Measurements from ENCODE around the gene LAMA5.

Gene LAMA5

GRCh38 chr20:62305765-62306413 is 61.2 kb downstream of the LAMA5 start:
- H3K4me3 Mint-ChIP-seq, result peak overlapping the region; percentile 93
- peaks cover 27% of the 10 kb centered on the region for H3K36me3 Mint-ChIP-seq (ENCODE audit: low read depth)

GRCh38 chr20:62305149-62305764 is 61.9 kb downstream of the LAMA5 start:
- DNase-seq (no peak), ATAC-seq (no peak)
- H3K27me3 Mint-ChIP-seq, result no peaks in the 10 kb centered on the region
- no peaks in the 10 kb centered on the region for H3K9me3 Mint-ChIP-seq
- peaks cover 27% of the 10 kb centered on the region for H3K36me3 Mint-ChIP-seq (ENCODE audit: low read depth)
- peaks cover 21% of the 10 kb centered on the region for H3K4me1 Mint-ChIP-seq
- peak overlapping the region; percentile 81 for H3K27ac Mint-ChIP-seq
- H3K4me3 Mint-ChIP-seq, result peak overlapping the region; percentile 93

More at GRCh38 chr20:62305765-62306413, 61.2 kb downstream of the LAMA5 start:
- peak overlapping the region; percentile 81 for H3K27ac Mint-ChIP-seq
- H3K4me1 Mint-ChIP-seq, result peaks cover 21% of the 10 kb centered on the region
- no peak for DNase-seq
- no peaks in the 10 kb centered on the region for H3K9me3 Mint-ChIP-seq
- ATAC-seq, result no peak
- no peaks in the 10 kb centered on the region for H3K27me3 Mint-ChIP-seq

GRCh38 chr20:62304331-62305148 is 62.6 kb downstream of the LAMA5 start:
- Mint-ChIP-seq H3K36me3 (ENCODE audit: low read depth) (peaks cover 27% of the 10 kb centered on the region), H3K4me3 (peak overlapping the region; percentile 93), H3K4me1 (peaks cover 21% of the 10 kb centered on the region), H3K9me3 (no peaks in the 10 kb centered on the region), H3K27ac (peak overlapping the region; percentile 81), H3K27me3 (no peaks in the 10 kb centered on the region)
- ATAC-seq, result no peak
- DNase-seq, result no peak

GRCh38 chr20:62303340-62304226 is 63.5 kb downstream of the LAMA5 start:
- H3K9me3 Mint-ChIP-seq, result no peaks in the 10 kb centered on the region
- peak overlapping the region; percentile 81 for H3K27ac Mint-ChIP-seq
- peaks cover 27% of the 10 kb centered on the region for H3K36me3 Mint-ChIP-seq (ENCODE audit: low read depth)
- ATAC-seq (no peak), DNase-seq (peak; percentile 35)
- peaks cover 21% of the 10 kb centered on the region for H3K4me1 Mint-ChIP-seq
- no peaks in the 10 kb centered on the region for H3K27me3 Mint-ChIP-seq
- peak overlapping the region; percentile 93 for H3K4me3 Mint-ChIP-seq

- Mint-ChIP-seq H3K4me3 (peak overlapping the region; percentile 85), H3K9me3 (no peaks in the 10 kb centered on the region), H3K36me3 (ENCODE audit: low read depth) (peaks cover 26% of the 10 kb centered on the region), H3K4me1 (peaks cover 21% of the 10 kb centered on the region), H3K27ac (no peak overlapping the region), H3K27me3 (no peaks in the 10 kb centered on the region)
- ATAC-seq (no peak), DNase-seq (no peak)
Measured at GRCh38 chr20:62303062-62303339, 64.1 kb downstream of the LAMA5 start.

GRCh38 chr20:62302341-62303061 is 64.6 kb downstream of the LAMA5 start, which contains the start of gene ADRM1:
TSS of gene ADRM1 (plus strand) at chr20:62302997. CDS start at chr20:62303569, 572 bp downstream.
- Mint-ChIP-seq H3K4me3 (peak within 1 kb of the TSS; percentile 93), H3K27me3 (no peaks in the 10 kb centered on the region), H3K9me3 (no peaks in the 10 kb centered on the region), H3K27ac (peak within 1 kb of the TSS; percentile 96), H3K4me1 (peaks cover 21% of the 10 kb centered on the region), H3K36me3 (ENCODE audit: low read depth) (peaks cover 24% of the 10 kb centered on the region)
- ATAC-seq, result peak; percentile 86
- peak; percentile 97 for DNase-seq

GRCh38 chr20:62301773-62302340 is 65.3 kb downstream of the LAMA5 start:
- DNase-seq, result peak; percentile 89

GRCh38 chr20:62301111-62301668 is 65.9 kb downstream of the LAMA5 start:
- DNase-seq (no peak), ATAC-seq (no peak)
- peaks cover 21% of the 10 kb centered on the region for H3K4me1 Mint-ChIP-seq
- no peak overlapping the region for H3K27ac Mint-ChIP-seq
- peak overlapping the region; percentile 85 for H3K4me3 Mint-ChIP-seq
- H3K36me3 Mint-ChIP-seq (ENCODE audit: low read depth), result peaks cover 23% of the 10 kb centered on the region
- no peaks in the 10 kb centered on the region for H3K27me3 Mint-ChIP-seq
- H3K9me3 Mint-ChIP-seq, result no peaks in the 10 kb centered on the region

More at GRCh38 chr20:62301773-62302340, 65.3 kb downstream of the LAMA5 start:
- peaks cover 21% of the 10 kb centered on the region for H3K4me1 Mint-ChIP-seq
- no peaks in the 10 kb centered on the region for H3K9me3 Mint-ChIP-seq
- peak overlapping the region; percentile 96 for H3K27ac Mint-ChIP-seq
- H3K27me3 Mint-ChIP-seq, result no peaks in the 10 kb centered on the region
- peaks cover 24% of the 10 kb centered on the region for H3K36me3 Mint-ChIP-seq (ENCODE audit: low read depth)
- H3K4me3 Mint-ChIP-seq, result peak overlapping the region; percentile 85
- ATAC-seq, result peak; percentile 64

GRCh38 chr20:62300319-62300718 is 66.8 kb downstream of the LAMA5 start:
- no peak overlapping the region for H3K27ac Mint-ChIP-seq

GRCh38 chr20:62299666-62300236 is 67.4 kb downstream of the LAMA5 start:
- ATAC-seq (no peak), DNase-seq (no peak)
- H3K36me3 Mint-ChIP-seq (ENCODE audit: low read depth), result peaks cover 15% of the 10 kb centered on the region
- H3K27ac Mint-ChIP-seq, result no peak overlapping the region
- no peak overlapping the region for H3K4me3 Mint-ChIP-seq
- no peaks in the 10 kb centered on the region for H3K9me3 Mint-ChIP-seq
- peaks cover 15% of the 10 kb centered on the region for H3K4me1 Mint-ChIP-seq
- no peaks in the 10 kb centered on the region for H3K27me3 Mint-ChIP-seq

More at GRCh38 chr20:62300319-62300718, 66.8 kb downstream of the LAMA5 start:
- ATAC-seq (no peak), DNase-seq (no peak)
- H3K36me3 Mint-ChIP-seq (ENCODE audit: low read depth), result peaks cover 17% of the 10 kb centered on the region
- no peaks in the 10 kb centered on the region for H3K27me3 Mint-ChIP-seq
- peaks cover 18% of the 10 kb centered on the region for H3K4me1 Mint-ChIP-seq
- H3K4me3 Mint-ChIP-seq, result no peak overlapping the region
- H3K9me3 Mint-ChIP-seq, result no peaks in the 10 kb centered on the region

GRCh38 chr20:62298577-62299249 is 68.4 kb downstream of the LAMA5 start:
- H3K4me3 Mint-ChIP-seq, result no peak overlapping the region
- peaks cover 11% of the 10 kb centered on the region for H3K36me3 Mint-ChIP-seq (ENCODE audit: low read depth)
- peaks cover 5% of the 10 kb centered on the region for H3K4me1 Mint-ChIP-seq
- no peak overlapping the region for H3K27ac Mint-ChIP-seq
- ATAC-seq, result no peak
- DNase-seq, result no peak
- no peaks in the 10 kb centered on the region for H3K27me3 Mint-ChIP-seq
- H3K9me3 Mint-ChIP-seq, result no peaks in the 10 kb centered on the region

- H3K4me3 Mint-ChIP-seq, result no peak overlapping the region
- no peak for ATAC-seq
- no peak for DNase-seq
- H3K27ac Mint-ChIP-seq, result no peak overlapping the region
- H3K4me1 Mint-ChIP-seq, result peaks cover 5% of the 10 kb centered on the region
- no peaks in the 10 kb centered on the region for H3K9me3 Mint-ChIP-seq
- H3K36me3 Mint-ChIP-seq (ENCODE audit: low read depth), result peaks cover 7% of the 10 kb centered on the region
- H3K27me3 Mint-ChIP-seq, result no peaks in the 10 kb centered on the region
Measured at GRCh38 chr20:62297449-62298227, 69.5 kb downstream of the LAMA5 start.
